Suprapubic skin (tissue), 4 donors: Measurements from ENCODE around the gene PRKCE.

Source experiments
- EP300 ChIP-seq: sonication (generic); formaldehyde crosslinking; IDR thresholded peaks from one replicate; pipeline ENCODE4 v1.6.1; 2017; ENCODE audit warnings: antibody characterized with exemption
- POLR2A ChIP-seq, 2 donors: fragments of 450-650 bp; IDR thresholded peaks; one replicate each; pipeline ENCODE4 v1.6.1; 2017; ENCODE audit warnings: antibody characterized with exemption in 2 of 2, mild to moderate bottlenecking in 2 of 2, moderate library complexity in 2 of 2
- POLR2AphosphoS5 ChIP-seq, 3 donors: sonication (generic); formaldehyde crosslinking; IDR thresholded peaks; one replicate each; pipeline ENCODE4 v1.6.1; 2017; ENCODE audit warnings: antibody characterized with exemption in 3 of 3
- TF ChIP-seq, protein P1 (sequence below), 2 donors: fragments of 200-600 bp in 1 of 2; fragments of 450-650 bp in 1 of 2; sonication (generic) in 1 of 2; IDR thresholded peaks; one replicate each; pipeline ENCODE4 v1.5.1; 2016 to 2019; ENCODE audit warnings: antibody characterized with exemption in 2 of 2, mild to moderate bottlenecking in 1 of 2, moderate library complexity in 1 of 2

DNA sequence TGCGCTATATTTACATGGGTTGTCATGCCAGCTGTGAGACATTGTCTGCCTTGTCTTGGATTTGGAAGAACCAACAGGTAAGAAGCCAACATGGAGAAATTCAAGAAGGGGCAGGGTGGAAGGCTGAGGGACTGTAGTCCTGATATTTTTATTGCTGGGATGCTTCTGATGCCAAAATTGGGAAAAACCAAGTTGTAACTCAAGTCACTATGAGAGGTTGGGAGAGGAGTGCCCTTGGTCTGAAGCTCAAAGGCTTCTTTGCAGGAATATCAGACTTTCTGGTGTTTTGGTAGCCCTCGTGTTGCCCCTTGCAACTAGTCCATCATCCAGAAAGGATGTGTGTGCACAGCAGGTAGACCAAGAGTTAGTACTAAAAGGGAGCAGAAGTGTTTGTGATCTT lies 351.5 kb downstream of the PRKCE start:
- TF ChIP-seq, protein P1, sequence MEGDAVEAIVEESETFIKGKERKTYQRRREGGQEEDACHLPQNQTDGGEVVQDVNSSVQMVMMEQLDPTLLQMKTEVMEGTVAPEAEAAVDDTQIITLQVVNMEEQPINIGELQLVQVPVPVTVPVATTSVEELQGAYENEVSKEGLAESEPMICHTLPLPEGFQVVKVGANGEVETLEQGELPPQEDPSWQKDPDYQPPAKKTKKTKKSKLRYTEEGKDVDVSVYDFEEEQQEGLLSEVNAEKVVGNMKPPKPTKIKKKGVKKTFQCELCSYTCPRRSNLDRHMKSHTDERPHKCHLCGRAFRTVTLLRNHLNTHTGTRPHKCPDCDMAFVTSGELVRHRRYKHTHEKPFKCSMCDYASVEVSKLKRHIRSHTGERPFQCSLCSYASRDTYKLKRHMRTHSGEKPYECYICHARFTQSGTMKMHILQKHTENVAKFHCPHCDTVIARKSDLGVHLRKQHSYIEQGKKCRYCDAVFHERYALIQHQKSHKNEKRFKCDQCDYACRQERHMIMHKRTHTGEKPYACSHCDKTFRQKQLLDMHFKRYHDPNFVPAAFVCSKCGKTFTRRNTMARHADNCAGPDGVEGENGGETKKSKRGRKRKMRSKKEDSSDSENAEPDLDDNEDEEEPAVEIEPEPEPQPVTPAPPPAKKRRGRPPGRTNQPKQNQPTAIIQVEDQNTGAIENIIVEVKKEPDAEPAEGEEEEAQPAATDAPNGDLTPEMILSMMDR (IDR thresholded peaks at IDR 0.05) = no peak
- TF ChIP-seq POLR2A (IDR thresholded peaks at IDR 0.05) = no peak
- no peak for TF ChIP-seq EP300
- TF ChIP-seq POLR2AphosphoS5 (IDR thresholded peaks at IDR 0.05) = no peak
